Chondrocyte (in vitro differentiated cells): Measurements from ENCODE around the gene AGBL5. TPM values are rescaled to one million over a fixed set of nuclear protein-coding genes. Genes with fewer than 3 reads are reported as not detected.
A peak's percentile ranks its signal among the peaks of the same experiment; 100 is the strongest.

Experiments
- DNase-seq: peaks from one replicate; pipeline ENCODE4 v3.0.0; 2021; ENCODE audit warnings: mixed read lengths, low spot score
- H3K27ac Mint-ChIP-seq: one replicate; pipeline ENCODE4 v1.8.0; 2021; ENCODE audit warnings: mild to moderate bottlenecking, moderate library complexity, mixed read lengths; ENCODE audit not compliant: unreplicated experiment
- H3K27me3 Mint-ChIP-seq: 2 replicates; pipeline ENCODE4 v1.8.0; 2021; ENCODE audit warnings: low read depth, mixed read lengths
- H3K36me3 Mint-ChIP-seq: 2 replicates; pipeline ENCODE4 v1.8.0; 2021; ENCODE audit warnings: low read depth, mixed read lengths
- H3K4me1 Mint-ChIP-seq: 2 replicates; pipeline ENCODE4 v1.8.0; 2021; ENCODE audit warnings: low read depth, mild to moderate bottlenecking, mixed read lengths
- H3K4me3 Mint-ChIP-seq: one replicate; pipeline ENCODE4 v1.8.0; 2021; ENCODE audit warnings: mild to moderate bottlenecking, moderate library complexity, mixed read lengths; ENCODE audit not compliant: unreplicated experiment
- H3K9me3 Mint-ChIP-seq: 2 replicates; pipeline ENCODE4 v1.8.0; 2021; ENCODE audit warnings: low read depth, mixed read lengths
- total RNA-seq: library from RNA; stranded (reverse); gene quantifications from 3 replicates; pipeline ENCODE4 v1.2.1, GENCODE V29; 2021
- TF ChIP-seq, protein P1 (sequence below): fragments of 200-600 bp; sonication (generic); IDR thresholded peaks from 2 replicates; pipeline ENCODE4 v1.5.0; 2021; ENCODE audit warnings: antibody characterized with exemption, mild to moderate bottlenecking, moderate library complexity

The AGBL5 gene
- total RNA-seq, 1 donor from 2014 or later, result 16.3 TPM

DNA sequence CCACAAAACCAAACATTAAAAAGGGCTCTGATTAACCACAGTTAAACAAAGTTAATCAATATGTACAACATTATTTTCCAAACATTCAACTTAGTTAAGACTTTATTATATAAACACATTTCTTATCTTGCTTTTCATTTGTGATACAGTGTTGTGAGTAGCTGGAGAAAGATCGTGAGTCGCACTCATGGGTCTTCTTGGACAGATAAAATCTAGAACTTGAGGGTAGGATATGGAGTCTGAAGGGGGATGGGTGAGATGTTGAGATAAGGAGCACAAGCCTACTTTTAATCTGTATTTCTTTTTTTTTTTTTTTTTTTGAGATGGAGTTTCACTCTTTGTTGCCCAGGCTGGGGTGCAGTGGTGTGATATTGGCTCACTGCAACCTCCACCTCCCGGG lies 41.3 kb upstream of the AGBL5 start:
- H3K4me1 Mint-ChIP-seq, result peaks cover 21% of the 10 kb centered on the region
- H3K4me3 Mint-ChIP-seq, result no peak overlapping the region
- no peaks in the 10 kb centered on the region for H3K27me3 Mint-ChIP-seq
- DNase-seq, result no peak
- H3K9me3 Mint-ChIP-seq, result no peaks in the 10 kb centered on the region
- TF ChIP-seq, protein P1, sequence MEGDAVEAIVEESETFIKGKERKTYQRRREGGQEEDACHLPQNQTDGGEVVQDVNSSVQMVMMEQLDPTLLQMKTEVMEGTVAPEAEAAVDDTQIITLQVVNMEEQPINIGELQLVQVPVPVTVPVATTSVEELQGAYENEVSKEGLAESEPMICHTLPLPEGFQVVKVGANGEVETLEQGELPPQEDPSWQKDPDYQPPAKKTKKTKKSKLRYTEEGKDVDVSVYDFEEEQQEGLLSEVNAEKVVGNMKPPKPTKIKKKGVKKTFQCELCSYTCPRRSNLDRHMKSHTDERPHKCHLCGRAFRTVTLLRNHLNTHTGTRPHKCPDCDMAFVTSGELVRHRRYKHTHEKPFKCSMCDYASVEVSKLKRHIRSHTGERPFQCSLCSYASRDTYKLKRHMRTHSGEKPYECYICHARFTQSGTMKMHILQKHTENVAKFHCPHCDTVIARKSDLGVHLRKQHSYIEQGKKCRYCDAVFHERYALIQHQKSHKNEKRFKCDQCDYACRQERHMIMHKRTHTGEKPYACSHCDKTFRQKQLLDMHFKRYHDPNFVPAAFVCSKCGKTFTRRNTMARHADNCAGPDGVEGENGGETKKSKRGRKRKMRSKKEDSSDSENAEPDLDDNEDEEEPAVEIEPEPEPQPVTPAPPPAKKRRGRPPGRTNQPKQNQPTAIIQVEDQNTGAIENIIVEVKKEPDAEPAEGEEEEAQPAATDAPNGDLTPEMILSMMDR, result no peak
- H3K27ac Mint-ChIP-seq, result peak overlapping the region; percentile 32
- no peaks in the 10 kb centered on the region for H3K36me3 Mint-ChIP-seq

- peaks cover 35% of the 10 kb centered on the region for H3K4me1 Mint-ChIP-seq
These were observed 37.7 kb upstream of the AGBL5 start for GRCh38 chr2:27013738-27014137.

GRCh38 chr2:27014771-27015433 lies 36.6 kb upstream of the AGBL5 start:
- Mint-ChIP-seq H3K27me3 (no peaks in the 10 kb centered on the region), H3K4me1 (peaks cover 35% of the 10 kb centered on the region), H3K9me3 (no peaks in the 10 kb centered on the region), H3K27ac (no peak overlapping the region), H3K4me3 (no peak overlapping the region), H3K36me3 (no peaks in the 10 kb centered on the region)
- TF ChIP-seq, protein P1, result no peak
- no peak for DNase-seq

More at GRCh38 chr2:27013738-27014137, 37.7 kb upstream of the AGBL5 start:
- Mint-ChIP-seq H3K4me3 (no peak overlapping the region), H3K27ac (no peak overlapping the region), H3K9me3 (no peaks in the 10 kb centered on the region), H3K27me3 (no peaks in the 10 kb centered on the region), H3K36me3 (no peaks in the 10 kb centered on the region)
- TF ChIP-seq, protein P1, result no peak
- DNase-seq, result no peak

- Mint-ChIP-seq H3K4me3 (no peak overlapping the region), H3K27ac (no peak overlapping the region), H3K36me3 (no peaks in the 10 kb centered on the region), H3K9me3 (no peaks in the 10 kb centered on the region), H3K4me1 (peaks cover 40% of the 10 kb centered on the region), H3K27me3 (no peaks in the 10 kb centered on the region)
- TF ChIP-seq, protein P1, result peak; percentile 89
- DNase-seq, result no peak
These were observed 34.6 kb upstream of the AGBL5 start for GRCh38 chr2:27016801-27017325.

DNA sequence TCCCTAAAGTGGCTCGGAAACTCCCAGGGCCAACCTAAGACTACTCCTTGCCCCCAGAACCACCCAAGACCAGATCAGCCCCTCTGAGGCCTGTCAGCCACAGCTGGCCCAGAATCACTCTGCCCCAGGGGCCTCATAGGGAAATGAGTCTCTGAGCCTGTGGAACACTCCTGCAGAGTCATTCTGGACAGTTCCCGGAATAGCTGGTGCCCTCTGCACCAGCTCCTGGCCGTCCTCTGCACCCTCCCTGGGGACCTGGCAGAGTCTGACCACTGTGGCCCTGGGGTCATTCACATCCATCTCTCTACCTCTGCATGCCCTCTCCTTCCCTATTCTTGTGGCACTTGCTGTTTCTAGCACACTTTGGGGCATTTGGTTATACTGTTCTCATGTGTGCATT lies 33.3 kb upstream of the AGBL5 start:
- Mint-ChIP-seq H3K27me3 (no peaks in the 10 kb centered on the region), H3K9me3 (no peaks in the 10 kb centered on the region), H3K27ac (no peak overlapping the region), H3K36me3 (peaks cover 4% of the 10 kb centered on the region), H3K4me3 (no peak overlapping the region), H3K4me1 (peaks cover 31% of the 10 kb centered on the region)
- TF ChIP-seq, protein P1, result no peak
- no peak for DNase-seq
